ENCODE results near the gene IPP. TPM values are rescaled to one million over a fixed set of nuclear protein-coding genes. Genes with fewer than 3 reads are reported as not detected.

Gene IPP
- polyA plus RNA-seq, 1 of the 3 experiments (the other 2 are of a cell fraction), result 3.2 TPM

GRCh38 chr1:45673956-45674355 lies 76.5 kb downstream of the IPP start:
- ChIA-PET CTCF (no interaction called here), POLR2A (no interaction called here)
- H3K27ac ChIP-seq (ENCODE audit: low read depth in 2 of 2, low read length in 1 of 2), result no peak overlapping the region
- H2AFZ ChIP-seq (ENCODE audit: low read depth), result no peak overlapping the region
- H4K20me1 ChIP-seq (ENCODE audit: insufficient read depth), result peaks cover 94% of the 10 kb centered on the region
- H3K9me2 ChIP-seq, result no peaks in the 10 kb centered on the region
- DNase-seq, result no peak
- no peak overlapping the region for H3K4me3 ChIP-seq (ENCODE audit: low read depth in 2 of 2, low read length in 1 of 2)
- peaks cover 100% of the 10 kb centered on the region for H3K79me2 ChIP-seq (ENCODE audit: insufficient read depth)
- no peak overlapping the region for H3K9ac ChIP-seq
- peaks cover 0 to 10% of the 10 kb centered on the region in 2 experiments for H3K36me3 ChIP-seq (replicated peaks in 1 of 2; ENCODE audit: control insufficient read depth in 1 of 2, insufficient read depth in 2 of 2, low read length in 1 of 2)
- no peaks in the 10 kb centered on the region for H3K9me3 ChIP-seq
- H3K4me2 ChIP-seq, result no peak overlapping the region
- H3K27me3 ChIP-seq (ENCODE audit: insufficient read depth), result no peaks in the 10 kb centered on the region
- H3F3A ChIP-seq (replicated peaks; ENCODE audit: insufficient read depth), result peaks cover 18% of the 10 kb centered on the region
- no peak for TF ChIP-seq USF2 (IDR thresholded peaks at IDR 0.05; ENCODE audit: borderline replicate concordance, low read depth, low read length)
- TF ChIP-seq RXRA (IDR thresholded peaks at IDR 0.05; ENCODE audit: borderline replicate concordance, low read depth), result no peak
- TF ChIP-seq NFIC (IDR thresholded peaks at IDR 0.05; ENCODE audit: borderline replicate concordance), result no peak
- no peak for TF ChIP-seq SMC3 (IDR thresholded peaks at IDR 0.05; ENCODE audit: low read depth, low read length)
- no peak for TF ChIP-seq NRF1 (IDR thresholded peaks at IDR 0.05; ENCODE audit: low read depth, low read length)
- no peak for TF ChIP-seq TCF12 (IDR thresholded peaks at IDR 0.05)
- 96% methylated on average over 4 of the region's 4 CpGs for WGBS (ENCODE audit: low lambda C conversion rate)
- H3K4me1 ChIP-seq (ENCODE audit: control insufficient read depth in 1 of 2, insufficient read depth in 2 of 2, low read depth in 1 of 2, low read length in 1 of 2), result peaks cover 0 to 37% of the 10 kb centered on the region in 2 experiments; a peak in 2 of 4 replicates

GRCh38 chr1:45669859-45670655 lies 80.4 kb downstream of the IPP start:
- H3K9ac ChIP-seq, result peak overlapping the region; percentile 6; the same call in 1 of the 2 replicates
- POLR2A ChIA-PET, result no interaction called here

More at GRCh38 chr1:45669859-45670655, 80.4 kb downstream of the IPP start:
- no peak overlapping the region for H3K4me3 ChIP-seq (ENCODE audit: low read depth in 2 of 2, low read length in 1 of 2)
- H3K36me3 ChIP-seq (replicated peaks in 1 of 2; ENCODE audit: control insufficient read depth in 1 of 2, insufficient read depth in 2 of 2, low read length in 1 of 2), result peaks cover 0 to 10% of the 10 kb centered on the region in 2 experiments
- CTCF ChIA-PET, result no interaction called here
- no peaks in the 10 kb centered on the region for H3K9me2 ChIP-seq
- no peak overlapping the region for H2AFZ ChIP-seq (ENCODE audit: low read depth)
- H3F3A ChIP-seq (replicated peaks; ENCODE audit: insufficient read depth), result peaks cover 19% of the 10 kb centered on the region
- H3K79me2 ChIP-seq (ENCODE audit: insufficient read depth), result peaks cover 100% of the 10 kb centered on the region
- H3K9me3 ChIP-seq, result no peaks in the 10 kb centered on the region
- H3K4me1 ChIP-seq (ENCODE audit: control insufficient read depth in 1 of 2, insufficient read depth in 2 of 2, low read depth in 1 of 2, low read length in 1 of 2), result peaks cover 0 to 27% of the 10 kb centered on the region in 2 experiments; a peak in 2 of 4 replicates
- DNase-seq, result no peak
- TF ChIP-seq FOSL2 (IDR thresholded peaks at IDR 0.05; ENCODE audit: borderline replicate concordance, low read depth), result no peak
- no peak for TF ChIP-seq CHD2 (IDR thresholded peaks at IDR 0.05; ENCODE audit: low read length, partially characterized antibody)
- 0 out of 2 replicates have a peak, but pooled peaks have one; percentile 5 for TF ChIP-seq TCF12 (IDR thresholded peaks at IDR 0.05)
- TF ChIP-seq IRF3 (IDR thresholded peaks at IDR 0.05; ENCODE audit: low read depth, low read length), result no peak
- peak overlapping the region; percentile 44; the same call in 1 of the 2 replicates for H3K4me2 ChIP-seq
- 58% methylated on average over 6 of the region's 6 CpGs for WGBS (ENCODE audit: low lambda C conversion rate)
- peak overlapping the region in 1 of 2 experiments; percentile 82; a peak in 2 of 4 replicates for H3K27ac ChIP-seq (ENCODE audit: low read depth in 2 of 2, low read length in 1 of 2)
- H4K20me1 ChIP-seq (ENCODE audit: insufficient read depth), result peaks cover 96% of the 10 kb centered on the region
- no peaks in the 10 kb centered on the region for H3K27me3 ChIP-seq (ENCODE audit: insufficient read depth)
